Activated CD4-positive, alpha-beta T cell treated with anti-CD3 and anti-CD28 coated beads, Interleukin-2, Interleukin-4, amounts not matched to agents 100 ng/mL and 50 ng/mL, durations not matched to agents 16 hours and 8 hours (primary cell): ENCODE results near the gene METTL5.
"Not testable (repeated sequence)": the region's sequence is repeated elsewhere in the genome, so short reads cannot be mapped to it uniquely, and the experiment has no call there.

Experiments used
- DNase-seq: peaks from one replicate; pipeline ENCODE4 v3.0.0-alpha.2; 2020; ENCODE audit warnings: low spot score

Gene METTL5

DNA sequence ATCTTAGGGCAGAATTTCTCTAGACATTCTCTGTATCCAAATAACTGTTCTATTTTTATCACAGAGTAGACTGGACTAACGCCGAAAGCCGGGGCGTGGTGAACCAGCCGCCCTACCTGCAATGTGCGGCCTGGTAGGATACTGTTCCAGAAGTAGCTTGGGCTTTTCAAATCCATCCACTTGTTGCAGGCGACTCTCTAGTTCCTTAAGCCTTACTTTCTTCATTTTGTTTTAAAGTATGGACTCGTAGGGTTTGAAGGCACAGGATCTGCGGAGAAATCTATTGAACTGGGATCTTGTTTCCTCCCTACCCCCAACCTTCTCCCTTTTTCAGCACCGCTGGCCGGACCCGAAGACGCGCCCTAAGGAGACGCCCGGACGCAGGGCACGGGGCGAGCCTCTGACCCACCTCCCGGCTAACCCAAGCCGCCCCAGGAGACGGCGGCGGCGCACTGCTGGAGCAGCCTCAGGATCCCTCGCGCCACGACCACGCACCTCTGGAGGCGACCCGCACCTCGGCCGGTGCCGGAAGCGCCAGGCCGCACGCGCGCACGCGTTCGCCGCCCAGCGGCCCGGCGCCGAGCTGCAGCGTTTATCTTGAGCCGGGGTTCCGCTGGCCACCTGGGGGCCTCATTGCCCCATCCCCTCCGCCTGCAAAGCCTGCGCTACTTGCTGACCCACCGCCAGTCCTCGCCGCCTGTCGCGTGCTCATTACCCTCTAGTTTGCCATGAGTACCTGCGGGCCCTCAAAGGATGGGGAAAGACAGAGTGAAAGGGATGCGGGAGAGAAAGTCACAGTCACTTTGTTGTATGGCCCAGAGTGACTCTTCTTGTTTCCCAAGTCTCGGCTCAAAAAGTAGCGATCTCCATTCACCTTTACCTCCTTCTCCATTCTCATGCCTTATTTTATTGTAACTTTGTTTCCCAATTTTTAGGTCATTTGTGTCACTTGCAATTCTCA lies at the start of gene METTL5:
METTL5 (minus strand) TSS at position 533 of the 961 bp plus-strand sequence; CDS start at position 225, 308 bp downstream.
- DNase-seq: peak; percentile 85

DNA sequence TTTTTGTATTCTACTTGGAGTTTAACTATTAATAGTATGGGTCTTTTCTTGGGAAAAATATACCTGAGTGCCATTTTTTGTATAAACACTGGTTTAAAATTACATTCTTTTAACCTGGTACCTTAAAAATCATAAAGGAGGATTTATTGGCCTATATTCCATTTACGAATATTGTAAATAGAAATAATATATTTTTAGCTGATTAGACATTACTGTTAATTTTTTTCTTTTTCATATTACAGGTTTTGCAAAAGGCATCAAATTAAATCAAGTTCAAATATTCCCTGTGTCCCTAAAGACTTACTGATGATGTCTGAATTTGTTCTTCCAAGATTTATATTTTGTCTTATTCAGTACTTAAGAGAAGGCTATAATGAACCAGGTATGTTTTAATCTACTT lies 47.3 kb upstream of the METTL5 start:
- DNase-seq: no peak

DNA sequence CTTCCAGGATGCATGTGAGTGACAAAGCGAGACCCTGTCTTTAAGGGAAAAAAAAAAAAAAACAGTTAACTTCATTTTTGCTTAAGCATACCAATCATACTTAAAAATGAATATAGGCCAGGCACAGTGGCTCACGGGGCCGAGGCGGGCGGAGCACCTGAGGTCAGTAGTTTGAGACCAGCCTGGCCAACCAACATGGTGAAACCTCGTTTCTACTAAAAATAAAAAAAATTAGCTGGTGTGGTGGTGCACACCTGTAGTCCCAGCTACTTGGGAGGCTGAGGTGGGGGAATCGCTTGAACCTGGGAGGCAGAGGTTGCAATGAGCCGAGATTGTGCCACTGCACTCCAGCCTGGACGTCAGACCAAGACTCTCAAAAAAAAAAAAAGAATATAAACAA lies 46.7 kb upstream of the METTL5 start:
- not testable (repeated sequence) for DNase-seq

DNA sequence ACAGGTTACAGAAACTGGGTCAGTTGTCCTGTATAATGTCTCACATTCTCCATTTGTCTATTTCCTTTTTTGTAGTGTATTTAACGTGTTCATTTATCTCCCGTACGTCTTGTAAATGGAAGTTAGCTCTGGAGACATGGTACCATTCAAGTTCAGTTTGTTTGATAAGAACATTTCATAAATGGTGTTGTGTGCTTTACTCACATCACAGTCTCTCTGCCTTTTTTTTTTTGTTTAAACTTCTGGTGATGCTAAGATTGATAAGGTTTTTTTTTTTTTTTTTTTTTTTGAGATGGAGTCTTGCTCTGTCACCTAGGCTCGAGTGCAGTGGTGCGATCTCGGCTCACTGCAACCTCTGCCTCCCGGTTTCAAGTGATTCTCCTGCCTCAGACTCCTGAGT lies 44.2 kb upstream of the METTL5 start:
- no peak for DNase-seq

DNA sequence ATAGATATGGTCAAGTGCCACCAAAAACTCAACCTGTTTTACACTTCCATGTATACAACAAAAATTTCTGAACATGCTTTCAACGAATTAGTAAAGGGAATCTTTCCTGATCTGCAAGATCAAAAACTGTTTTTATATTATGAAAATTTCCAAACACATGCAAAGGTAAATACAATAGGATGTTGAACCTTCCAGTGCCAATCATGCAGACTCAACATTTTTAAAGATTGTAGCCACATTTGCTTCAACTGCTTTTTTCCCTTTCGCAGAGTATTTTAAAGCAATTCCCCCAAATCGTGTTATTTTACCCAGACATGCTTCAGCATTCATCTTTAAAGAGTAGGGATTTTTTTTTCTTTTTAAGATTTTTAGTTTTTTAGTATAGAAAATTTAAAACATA lies 42.9 kb upstream of the METTL5 start:
- DNase-seq: no peak

DNA sequence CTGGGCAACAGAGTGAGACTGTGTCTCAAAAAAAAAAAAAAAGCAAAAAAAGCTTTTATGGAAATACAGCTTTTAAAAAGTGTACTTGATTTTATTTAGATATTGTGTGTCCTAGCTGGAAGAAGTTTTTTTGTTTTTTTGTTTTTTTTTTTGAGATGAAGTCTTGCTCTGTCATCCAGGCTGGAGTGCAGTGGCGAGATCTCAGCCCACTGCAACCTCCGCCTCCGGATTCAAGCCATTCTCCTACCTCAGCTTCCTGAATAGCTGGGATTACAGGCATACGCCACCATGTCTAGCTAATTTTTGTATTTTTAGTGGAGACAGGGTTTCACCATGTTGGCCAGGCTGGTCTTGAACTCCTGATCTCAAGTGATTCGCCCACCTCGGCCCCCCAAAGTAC lies 41.5 kb upstream of the METTL5 start:
- not testable (repeated sequence) for DNase-seq

DNA sequence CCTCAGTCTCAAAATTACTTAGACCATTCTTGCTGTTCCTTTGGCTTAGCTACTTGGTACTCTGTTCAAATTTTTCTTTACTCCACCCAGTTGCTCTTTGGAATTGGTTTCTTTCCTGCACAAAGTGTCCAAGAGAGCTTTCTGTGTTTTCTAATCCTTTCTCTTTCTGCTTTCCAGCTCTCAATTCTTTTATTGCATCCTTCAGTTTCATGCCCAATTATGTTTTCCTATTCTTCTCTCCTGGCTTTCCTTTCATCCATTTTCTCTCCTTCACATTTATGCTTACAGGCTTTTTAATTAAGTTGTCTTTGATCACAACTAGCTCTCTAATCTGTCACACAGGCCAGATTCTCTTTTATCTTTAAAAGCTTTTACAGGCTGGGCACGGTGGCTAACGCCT lies 40.8 kb upstream of the METTL5 start:
- no peak for DNase-seq

DNA sequence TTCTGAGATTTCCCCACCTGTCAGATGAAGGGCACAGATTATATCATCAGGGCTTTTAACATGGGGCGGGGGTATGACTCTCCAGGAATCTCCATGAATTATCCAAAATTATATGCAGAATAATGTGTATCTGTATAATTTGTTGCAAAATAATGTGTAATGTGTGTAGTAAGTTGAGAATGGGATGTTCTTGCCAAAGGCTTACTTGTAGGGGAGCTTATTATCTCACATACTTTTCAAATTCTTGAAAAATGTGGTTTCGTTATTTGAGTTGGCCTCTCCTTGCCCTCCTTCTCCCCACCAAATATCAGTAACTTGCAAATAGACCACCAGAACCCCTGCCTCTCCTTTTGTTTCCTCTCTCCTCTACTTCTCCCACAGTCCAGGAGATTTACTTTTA lies 38.1 kb upstream of the METTL5 start:
- no peak for DNase-seq

DNA sequence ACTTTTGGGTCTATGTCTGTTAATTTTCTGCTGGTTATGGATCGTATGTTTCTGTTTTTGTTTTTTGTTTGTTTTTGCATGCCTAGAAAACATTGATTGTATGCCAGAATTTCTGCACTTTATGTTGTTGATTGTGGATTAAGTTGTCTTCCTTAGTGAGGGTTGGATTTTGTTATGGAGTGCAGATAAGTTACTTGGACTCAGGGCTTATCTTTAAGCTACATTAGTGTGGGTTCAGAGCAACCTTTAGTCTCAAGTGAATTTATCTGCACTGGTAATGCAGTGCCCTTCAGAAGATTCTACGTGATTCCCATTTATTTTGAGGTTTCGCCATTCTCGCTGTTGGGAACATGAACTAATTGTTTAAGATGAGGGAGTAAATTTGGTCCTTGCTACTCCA lies 35.4 kb upstream of the METTL5 start:
- no peak for DNase-seq

DNA sequence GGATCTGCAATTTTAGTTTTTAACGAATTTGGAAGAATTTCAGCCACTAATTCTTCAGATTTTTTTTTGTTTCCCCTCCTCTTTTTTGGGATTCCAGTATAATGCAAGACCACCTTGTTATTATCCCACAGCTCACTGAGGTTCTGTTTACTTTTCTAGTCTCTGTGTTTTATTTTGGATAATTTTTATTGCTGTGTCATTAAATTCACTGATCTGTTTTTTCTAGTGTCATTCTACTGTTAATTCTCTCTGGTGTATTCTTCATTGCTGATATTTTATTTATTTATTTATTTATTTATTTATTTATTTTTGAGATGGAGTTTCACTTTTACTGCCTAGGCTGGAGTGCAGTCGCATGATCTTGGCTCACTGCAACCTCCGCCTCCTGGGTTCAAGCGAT lies 34.7 kb upstream of the METTL5 start:
- no peak for DNase-seq

DNA sequence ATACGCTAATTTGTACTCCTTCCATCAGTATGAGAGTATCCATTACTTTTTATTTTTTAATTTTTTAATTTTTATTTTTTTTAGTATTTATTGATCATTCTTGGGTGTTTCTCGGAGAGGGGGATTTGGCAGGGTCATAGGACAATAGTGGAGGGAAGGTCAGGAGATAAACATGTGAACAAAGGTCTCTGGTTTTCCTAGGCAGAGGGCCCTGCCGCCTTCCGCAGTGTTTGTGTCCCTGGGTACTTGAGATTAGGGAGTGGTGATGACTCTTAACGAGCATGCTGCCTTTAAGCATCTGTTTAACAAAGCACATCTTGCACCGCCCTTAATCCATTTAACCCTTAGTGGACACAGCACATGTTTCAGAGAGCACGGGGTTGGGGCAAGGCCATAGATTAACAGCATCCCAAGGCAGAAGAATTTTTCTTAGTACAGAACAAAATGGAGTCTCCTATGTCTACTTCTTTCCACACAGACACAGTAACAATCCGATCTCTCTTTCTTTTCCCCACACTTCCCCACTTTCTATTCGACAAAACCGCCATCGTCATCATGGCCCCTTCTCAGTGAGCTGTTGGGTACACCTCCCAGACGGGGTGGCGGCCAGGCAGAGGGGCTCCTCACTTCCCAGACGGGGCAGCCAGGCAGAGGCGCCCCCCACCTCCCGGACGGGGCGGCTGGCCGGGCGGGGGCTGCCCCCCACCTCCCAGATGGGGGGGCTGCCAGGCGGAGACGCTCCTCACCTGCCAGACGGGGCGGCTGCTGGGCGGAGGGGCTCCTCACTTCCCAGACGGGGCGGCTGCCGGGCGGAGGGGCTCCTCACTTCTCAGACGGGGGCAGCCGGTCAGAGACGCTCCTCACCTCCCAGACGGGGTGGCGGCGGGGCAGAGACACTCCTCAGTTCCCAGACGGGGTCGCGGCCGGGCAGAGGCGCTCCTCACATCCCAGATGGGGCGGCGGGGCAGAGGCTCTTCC lies 30.9 kb upstream of the METTL5 start:
- DNase-seq: not testable (repeated sequence)

DNA sequence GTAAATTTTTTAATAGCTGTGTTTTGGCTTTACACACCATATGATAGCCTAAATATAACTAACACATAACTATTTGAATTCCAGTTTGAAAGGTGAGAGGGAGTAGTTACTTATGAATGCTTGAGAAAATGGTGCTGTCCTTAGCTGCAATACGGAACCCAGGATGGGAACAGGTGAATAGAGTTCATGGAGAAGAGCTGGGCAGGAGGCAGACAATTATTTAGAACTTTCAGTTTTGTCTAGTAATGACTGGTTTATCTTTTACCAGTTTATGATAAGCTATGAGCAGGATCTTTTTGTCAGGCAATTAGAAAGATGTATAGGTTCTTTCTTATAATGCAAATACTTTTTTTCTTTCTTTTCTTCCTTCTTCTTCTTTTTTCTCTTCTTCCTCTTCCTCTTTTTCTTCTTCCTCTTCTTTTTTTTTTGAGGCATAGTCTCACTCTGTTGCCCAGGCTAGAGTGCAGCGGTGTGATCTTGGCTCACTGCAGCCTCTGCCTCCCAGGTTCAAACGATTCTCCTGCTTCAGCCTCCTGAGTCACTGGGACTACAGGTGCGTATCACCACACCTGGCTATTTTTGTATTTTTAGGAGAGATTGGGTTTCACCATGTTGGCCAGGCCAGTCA lies 28.4 kb upstream of the METTL5 start:
- DNase-seq: no peak

DNA sequence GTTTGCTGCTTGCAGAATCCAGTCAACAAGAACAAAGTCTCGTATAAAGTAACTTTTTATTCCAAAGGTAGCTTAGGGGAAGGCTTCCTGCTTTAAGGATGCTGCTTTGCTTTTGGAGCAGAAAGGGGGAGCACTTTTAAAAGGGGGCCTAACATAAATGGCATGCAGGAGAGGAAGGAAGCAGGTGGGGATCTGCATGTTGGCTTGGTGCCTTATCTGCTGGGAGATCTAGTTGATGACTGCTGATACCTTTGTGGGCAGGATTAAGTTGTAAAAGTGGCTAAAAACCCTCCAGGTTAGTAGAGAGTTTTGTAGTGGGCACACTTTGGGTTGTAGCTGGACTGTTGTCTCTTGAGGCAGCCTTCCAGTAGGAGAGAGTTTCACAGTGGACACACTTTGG lies 25.0 kb upstream of the METTL5 start:
- no peak for DNase-seq

DNA sequence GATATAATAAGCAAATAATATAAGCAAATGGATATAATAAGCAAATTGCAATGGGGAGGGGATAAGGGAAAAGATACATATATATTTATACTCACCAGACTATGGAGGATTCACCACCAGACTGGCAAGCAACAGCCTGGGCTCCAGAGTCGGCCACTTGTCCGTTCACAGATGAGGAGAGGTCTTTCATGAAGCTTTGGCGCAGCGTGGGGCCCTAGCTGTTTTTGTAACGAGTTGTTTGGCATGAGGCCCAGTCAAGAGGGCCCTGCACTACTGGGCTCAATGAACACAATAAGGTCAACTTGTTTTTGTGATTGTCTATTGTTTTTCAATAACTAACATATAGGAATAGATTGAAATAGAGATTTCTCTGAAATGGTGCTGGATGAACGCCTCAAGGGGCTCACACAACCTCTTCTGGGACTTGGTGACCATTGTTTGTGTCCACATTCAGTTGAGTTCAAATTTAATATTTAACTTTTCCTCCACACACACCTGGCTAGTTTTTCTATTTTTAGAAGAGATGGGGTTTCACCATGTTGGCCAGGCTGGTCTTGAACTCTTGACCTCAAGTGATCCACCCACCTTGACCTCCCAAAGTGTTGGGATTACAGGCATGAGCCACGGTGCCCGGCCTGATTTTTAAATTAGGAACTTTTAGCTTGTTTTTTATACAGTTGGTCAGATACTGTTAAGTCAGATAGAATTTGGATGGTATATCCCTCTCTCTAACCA lies 24.4 kb upstream of the METTL5 start:
- DNase-seq: not testable (repeated sequence)

DNA sequence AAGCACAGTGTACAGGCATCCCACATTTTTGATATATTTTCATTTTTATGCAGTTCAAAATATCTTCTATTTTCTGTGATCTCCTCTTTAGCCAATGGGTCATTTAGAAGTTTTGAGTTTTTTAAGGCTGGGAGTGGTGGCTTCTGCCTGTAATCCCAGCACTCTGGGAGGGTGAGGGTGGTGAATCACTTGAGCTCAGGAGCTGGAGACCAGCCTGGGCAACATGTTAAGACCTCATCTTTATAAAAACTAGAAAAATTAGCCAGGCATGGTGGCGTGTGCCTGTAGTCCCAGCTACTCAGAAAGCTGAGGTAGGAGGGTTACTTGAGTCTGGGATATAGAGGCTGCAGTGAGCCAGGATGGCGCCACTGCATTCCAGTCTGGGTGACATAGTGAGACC lies 20.3 kb upstream of the METTL5 start:
- DNase-seq: no peak

DNA sequence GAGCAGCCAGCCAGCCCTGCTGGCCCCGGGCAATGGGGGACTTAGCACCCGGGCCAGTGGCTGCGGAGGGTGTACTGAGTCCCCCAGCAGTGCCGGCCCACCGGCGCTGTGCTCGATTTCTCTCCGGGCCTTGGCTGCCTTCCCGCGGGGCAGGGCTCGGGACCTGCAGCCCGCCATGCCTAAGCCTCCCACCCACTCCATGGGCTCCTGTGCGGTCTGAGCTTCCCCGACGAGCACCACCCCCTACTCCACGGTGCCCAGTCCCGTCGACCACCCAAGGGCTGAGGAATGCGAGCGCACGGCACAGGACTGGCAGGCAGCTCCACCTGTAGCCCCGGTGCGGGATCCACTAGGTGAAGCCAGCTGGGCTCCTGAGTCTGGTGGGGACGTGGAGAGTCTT lies 16.9 kb upstream of the METTL5 start:
- not testable (repeated sequence) for DNase-seq

DNA sequence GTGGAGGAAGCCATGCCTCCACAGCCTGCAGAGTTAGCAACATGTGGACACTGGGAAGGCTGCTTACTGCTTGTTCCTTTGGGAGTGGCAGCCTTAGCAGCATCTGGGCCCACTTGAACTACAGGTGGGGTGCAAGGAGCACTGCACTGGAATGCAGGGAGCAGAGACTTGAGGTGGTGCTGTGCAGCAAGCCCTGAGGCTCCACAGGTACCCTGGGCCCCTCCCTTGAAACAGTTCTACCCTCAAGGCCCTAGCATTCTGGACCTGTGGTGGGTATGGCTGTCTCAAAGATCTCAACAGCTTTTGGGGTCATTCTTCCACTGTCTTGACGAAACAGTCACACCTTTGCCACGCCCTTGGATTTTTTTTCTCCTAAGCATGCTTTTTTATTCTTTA lies 16.0 kb upstream of the METTL5 start:
- no peak for DNase-seq

DNA sequence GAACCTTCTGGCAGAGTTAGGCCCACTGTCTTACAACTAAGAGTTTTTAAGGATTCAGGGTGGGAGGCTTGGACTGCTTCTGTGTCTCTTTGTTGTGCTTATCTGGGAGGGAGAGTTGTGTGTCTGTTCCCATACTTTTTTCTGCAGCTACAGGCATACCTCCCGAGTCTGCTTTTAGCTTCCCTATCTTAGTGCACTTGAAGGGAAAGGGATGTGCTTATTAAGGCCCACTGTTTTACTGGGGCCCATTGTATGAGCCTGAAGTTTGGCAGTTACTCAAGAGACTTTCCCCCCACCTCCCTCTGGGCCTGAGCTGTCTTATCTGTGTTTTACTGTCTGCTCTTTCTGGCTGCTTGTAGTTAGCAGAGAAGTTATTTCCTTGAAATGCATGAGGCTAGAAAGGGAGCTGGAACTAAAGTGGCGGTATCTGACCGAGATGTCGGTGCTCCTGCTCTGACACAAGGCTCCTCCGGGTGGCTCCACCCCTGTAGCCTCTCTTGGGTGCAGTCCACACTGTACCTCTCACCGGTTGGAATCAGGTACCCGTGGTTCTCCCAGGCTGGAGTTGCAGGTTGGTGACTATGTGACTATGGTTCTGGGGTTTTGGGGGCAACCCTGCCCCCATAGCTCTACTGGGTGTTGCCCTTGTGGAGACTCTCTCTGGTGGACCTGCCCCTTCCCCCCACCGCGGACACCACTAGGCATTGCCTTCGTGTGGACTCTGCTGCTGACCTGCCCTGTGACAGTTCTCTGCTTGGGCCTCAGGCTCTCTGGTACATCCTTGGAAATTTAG lies 15.4 kb upstream of the METTL5 start:
- DNase-seq: no peak

DNA sequence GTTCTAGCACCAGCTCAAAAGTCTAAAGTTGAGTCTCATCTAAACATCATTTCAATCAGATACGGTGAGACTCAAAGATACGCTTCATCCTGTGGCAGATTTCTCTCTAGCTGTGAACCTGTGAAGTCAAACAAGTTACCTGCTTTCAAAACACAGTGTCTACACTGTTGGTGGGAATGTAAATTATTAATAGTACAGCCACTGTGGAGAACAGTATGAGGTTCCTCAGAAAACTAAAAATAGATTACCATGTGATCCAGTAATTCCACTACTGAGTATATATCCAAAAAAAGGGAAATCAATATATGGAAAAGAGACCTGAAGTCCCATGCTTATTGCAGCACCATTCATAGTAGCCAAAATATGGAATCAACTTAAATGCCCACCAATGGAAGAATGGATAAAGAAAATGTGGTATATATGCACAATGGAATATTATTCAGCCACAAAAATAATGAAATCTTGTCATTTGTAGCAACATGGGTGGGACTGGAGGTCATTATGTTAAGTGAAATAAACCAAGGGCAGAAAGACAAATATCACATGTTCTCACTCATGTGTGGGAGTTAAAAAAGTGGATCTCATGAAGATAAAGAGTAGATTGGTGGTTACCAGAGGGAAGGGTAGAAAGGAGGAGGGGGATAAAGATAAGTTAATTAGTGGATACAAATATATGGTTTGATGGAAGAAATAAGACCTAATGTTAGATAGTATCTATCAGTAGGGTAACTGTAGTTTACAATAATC lies 14.2 kb upstream of the METTL5 start:
- no peak for DNase-seq

DNA sequence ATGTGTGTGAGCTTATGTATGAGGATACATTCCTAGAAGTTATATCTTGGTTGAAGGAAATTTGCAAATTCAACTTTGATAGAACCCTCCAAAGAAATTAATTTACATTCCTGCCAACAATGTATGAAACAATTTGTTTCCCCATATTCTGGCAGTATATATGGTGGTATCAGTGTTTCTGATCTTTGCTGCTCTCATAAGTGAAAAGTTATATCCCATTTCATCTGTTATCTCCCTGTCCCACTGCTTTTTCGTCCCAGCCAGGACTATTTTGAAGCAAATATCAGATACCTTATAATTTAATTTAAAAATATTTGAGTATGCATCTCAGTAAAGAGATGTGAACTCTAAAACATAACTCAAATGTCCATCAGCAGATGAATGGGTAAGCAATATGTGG lies 9.7 kb upstream of the METTL5 start:
- DNase-seq: no peak
